Measurements from ENCODE around the gene PPP1R9B.

DNA sequence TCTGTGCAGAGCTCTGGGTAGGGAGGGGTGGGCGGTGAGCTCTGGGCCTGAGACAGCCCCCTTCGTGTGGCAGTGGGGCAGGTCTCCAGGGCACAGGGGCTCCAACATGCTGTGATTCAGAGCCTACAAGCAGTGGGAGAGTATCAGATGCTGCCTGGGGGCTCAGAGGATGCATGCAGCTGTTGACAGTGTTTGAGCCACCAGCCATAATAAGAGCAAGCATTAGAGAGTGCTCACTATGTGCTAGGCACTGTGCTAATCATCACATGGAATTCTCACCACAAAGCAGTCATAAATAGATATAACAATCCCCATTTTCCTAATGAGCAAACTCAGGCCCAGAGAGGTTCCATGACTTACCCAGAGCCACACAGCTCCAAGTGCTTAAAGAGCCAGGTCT is 47.2 kb downstream of the PPP1R9B start:
- TF ChIP-seq CTCF (IDR thresholded peaks at IDR 0.05), result no peak
- no peak for TF ChIP-seq POLR2A (IDR thresholded peaks at IDR 0.05)

Measured in uterus (tissue), 2 donors.